CD14-positive monocyte (primary cell): ENCODE data around the gene ETS1. TPM values are rescaled to one million over a fixed set of nuclear protein-coding genes. Genes with fewer than 3 reads are reported as not detected.

ENCODE experiments used
- DNase-seq, 3 donors: peaks; one replicate each; pipeline ENCODE4 v3.0.0-alpha.2; 2011 to 2022
- H2AFZ ChIP-seq: 2 replicates; pipeline ENCODE4 v1.6.0; 2012; ENCODE audit warnings: mild to moderate bottlenecking, low read depth, low read length, inconsistent platforms; ENCODE audit not compliant: insufficient read depth, poor library complexity, severe bottlenecking
- H3K27ac ChIP-seq, 2 donors: 1 replicate in 1 of 2; 2 replicates in 1 of 2; pipeline ENCODE4 v1.5.1; 2012 to 2013; ENCODE audit warnings: low read length in 2 of 2, control low read depth in 1 of 2, inconsistent platforms in 1 of 2, low read depth in 1 of 2, mild to moderate bottlenecking in 1 of 2
- H3K27me3 ChIP-seq, 2 donors: one replicate each; pipeline versions ENCODE4 v1.6.0 to v1.6.1; 2011 to 2013; ENCODE audit warnings: low read length in 2 of 2; ENCODE audit not compliant: control insufficient read depth in 2 of 2, insufficient read depth in 2 of 2
- H3K36me3 ChIP-seq, 2 donors: replicated peaks in 1 of 2; 1 replicate in 1 of 2; 2 replicates in 1 of 2; pipeline versions ENCODE4 v1.5.1 to v1.6.1; 2012 to 2013; ENCODE audit warnings: low read length in 2 of 2, control low read depth in 1 of 2, inconsistent platforms in 1 of 2, mild to moderate bottlenecking in 1 of 2; ENCODE audit not compliant: insufficient read depth in 2 of 2, control insufficient read depth in 1 of 2
- H3K4me1 ChIP-seq, 2 donors: 1 replicate in 1 of 2; 2 replicates in 1 of 2; pipeline versions ENCODE4 v1.5.1 to v1.6.1; 2012 to 2013; ENCODE audit warnings: low read length in 2 of 2, control low read depth in 1 of 2, inconsistent platforms in 1 of 2, mild to moderate bottlenecking in 1 of 2, moderate library complexity in 1 of 2; ENCODE audit not compliant: insufficient read depth in 2 of 2, control insufficient read depth in 1 of 2
- H3K4me2 ChIP-seq: replicated peaks from 2 replicates; pipeline ENCODE3; 2012; ENCODE audit warnings: low read length, moderate library complexity, mild to moderate bottlenecking; ENCODE audit not compliant: poor library complexity, severe bottlenecking; ENCODE audit errors: extremely low read depth
- H3K4me3 ChIP-seq, 3 experiments: fragments of 200-600 bp in 1 of 3; sonication (generic) in 1 of 3; replicated peaks in 1 of 3; 1 replicate in 2 of 3; 2 replicates in 1 of 3; pipeline ENCODE4 v1.5.1; 2011 to 2013; ENCODE audit warnings: low read length in 3 of 3, mild to moderate bottlenecking in 3 of 3, control low read depth in 2 of 3, low read depth in 2 of 3, inconsistent platforms in 1 of 3, moderate library complexity in 1 of 3
- H3K79me2 ChIP-seq: 2 replicates; pipeline ENCODE4 v1.6.0; 2012; ENCODE audit warnings: mild to moderate bottlenecking, control low read depth, inconsistent platforms, low read length, moderate library complexity; ENCODE audit not compliant: insufficient read depth
- H3K9ac ChIP-seq: 2 replicates; pipeline ENCODE4 v1.6.0; 2017; ENCODE audit warnings: low read length, mild to moderate bottlenecking; ENCODE audit not compliant: insufficient read depth, poor library complexity, severe bottlenecking
- H3K9me3 ChIP-seq, 2 donors: replicated peaks in 1 of 2; 1 replicate in 1 of 2; 2 replicates in 1 of 2; pipeline versions ENCODE4 v1.5.1 to v1.6.1; 2012 to 2013; ENCODE audit warnings: low read length in 2 of 2, control low read depth in 1 of 2; ENCODE audit not compliant: control insufficient read depth in 1 of 2, insufficient read depth in 1 of 2
- H4K20me1 ChIP-seq: 2 replicates; pipeline ENCODE4 v1.6.0; 2012; ENCODE audit warnings: mild to moderate bottlenecking, low read length, control low read depth, moderate library complexity; ENCODE audit not compliant: insufficient read depth
- H3K27ac Mint-ChIP-seq, 7 donors: one replicate each; pipeline ENCODE4 v1.8.0; 2020; ENCODE audit warnings: mild to moderate bottlenecking in 7 of 7, mixed read lengths in 7 of 7, moderate library complexity in 6 of 7, inconsistent platforms in 2 of 7
- H3K27me3 Mint-ChIP-seq, 3 donors: one replicate each; pipeline ENCODE4 v1.8.0; 2021 to 2022; ENCODE audit warnings: low read depth in 3 of 3, mild to moderate bottlenecking in 3 of 3, mixed read lengths in 3 of 3, moderate library complexity in 3 of 3, inconsistent platforms in 1 of 3
- H3K36me3 Mint-ChIP-seq, 2 donors: one replicate each; pipeline ENCODE4 v1.8.0; 2020; ENCODE audit warnings: mixed read lengths in 2 of 2, inconsistent platforms in 1 of 2, mild to moderate bottlenecking in 1 of 2
- H3K4me1 Mint-ChIP-seq: one replicate; pipeline ENCODE4 v1.8.0; 2020; ENCODE audit warnings: mild to moderate bottlenecking, mixed read lengths
- H3K4me3 Mint-ChIP-seq, 2 donors: one replicate each; pipeline ENCODE4 v1.8.0; 2020; ENCODE audit warnings: mild to moderate bottlenecking in 2 of 2, mixed read lengths in 2 of 2, moderate library complexity in 1 of 2
- H3K9me3 Mint-ChIP-seq, 7 donors: one replicate each; pipeline ENCODE4 v1.8.0; 2020 to 2022; ENCODE audit warnings: mixed read lengths in 7 of 7, mild to moderate bottlenecking in 6 of 7, moderate library complexity in 6 of 7, inconsistent platforms in 2 of 7
- CTCF ChIP-seq: fragments of 200-600 bp; IDR thresholded peaks from one replicate; pipeline ENCODE4 v1.8.0; 2022; ENCODE audit warnings: antibody characterized with exemption, mild to moderate bottlenecking
- WGBS: methylation state at CpG from one replicate; pipeline ENCODE4 v1.1.5; 2013; ENCODE audit warnings: missing lambda C conversion rate; ENCODE audit not compliant: insufficient coverage; 5-methylcytosine and 5-hydroxymethylcytosine counted together
- intact Hi-C, 2 donors: fragments of 100-400 bp; cut with micrococcal nuclease; formaldehyde crosslinking; loops; one replicate each; pipeline versions ENCODE4 v1.15.0 to v1.15.1; 2023
- polyA plus RNA-seq, 3 donors: library from polyadenylated mRNA; depleted of rRNA in 1 of 3; unstranded in 2 of 3; stranded (reverse) in 1 of 3; fragments of 300-500 nt in 2 of 3; fragments of >200 nt in 1 of 3; fragmentation: Illumina TruSeq in 2 of 3; gene quantifications; 1 replicate in 2 of 3; 2 replicates in 1 of 3; pipeline ENCODE4 v1.2.3, GENCODE V29; 2012 to 2021

ETS1 gene
- polyA plus RNA-seq, 3 donors: 0.67 to 1.6 (median 1.6) TPM

GRCh38 chr11:128532016-128532571 lies 55.3 kb downstream of the ETS1 start:
- H3K27me3 ChIP-seq: peaks cover 0 to 2% of the 10 kb centered on the region in 2 donors
- Mint-ChIP-seq H3K27ac (no peak overlapping the region), H3K27me3 (peaks cover 2 to 11% (median 4%) of the 10 kb centered on the region in 3 donors), H3K4me3 (no peak overlapping the region), H3K4me1 (peaks cover 11% of the 10 kb centered on the region), H3K36me3 (no peaks in the 10 kb centered on the region), H3K9me3 (peaks cover 0 to 2% (median 0%) of the 10 kb centered on the region in 7 donors)
- H3K9me3 ChIP-seq: no peaks in the 10 kb centered on the region
- no peak overlapping the region for H3K4me2 ChIP-seq
- DNase-seq: no peak
- 100% methylated on average over 1 of the region's 5 CpGs for WGBS
- TF ChIP-seq CTCF: no peak
- no peaks in the 10 kb centered on the region for H4K20me1 ChIP-seq
- no peak overlapping the region for H3K4me3 ChIP-seq
- no peak overlapping the region for H2AFZ ChIP-seq
- intact Hi-C loops: no loop called here
- peaks cover 7 to 12% of the 10 kb centered on the region in 2 donors for H3K4me1 ChIP-seq
- H3K27ac ChIP-seq: no peak overlapping the region
- H3K9ac ChIP-seq: no peak overlapping the region
- H3K79me2 ChIP-seq: no peaks in the 10 kb centered on the region
- no peaks in the 10 kb centered on the region for H3K36me3 ChIP-seq

GRCh38 chr11:128531588-128531987 lies 55.8 kb downstream of the ETS1 start:
- Histone ChIP-seq H3K36me3 (no peaks in the 10 kb centered on the region), H3K4me1 (peaks cover 7 to 12% of the 10 kb centered on the region in 2 donors), H3K4me2 (no peak overlapping the region), H3K27me3 (no peaks in the 10 kb centered on the region), H3K4me3 (no peak overlapping the region), H3K79me2 (no peaks in the 10 kb centered on the region), H3K9me3 (no peaks in the 10 kb centered on the region), H3K27ac (no peak overlapping the region), H2AFZ (no peak overlapping the region), H4K20me1 (no peaks in the 10 kb centered on the region), H3K9ac (no peak overlapping the region)
- no peaks in the 10 kb centered on the region for H3K36me3 Mint-ChIP-seq
- DNase-seq: no peak
- intact Hi-C loops: no loop called here
- WGBS: 83% methylated on average over 1 of the region's 2 CpGs
- H3K4me1 Mint-ChIP-seq: peaks cover 11% of the 10 kb centered on the region
- H3K9me3 Mint-ChIP-seq: peaks cover 0 to 2% (median 0%) of the 10 kb centered on the region in 7 donors
- no peak overlapping the region for H3K27ac Mint-ChIP-seq
- no peak overlapping the region for H3K4me3 Mint-ChIP-seq
- TF ChIP-seq CTCF: no peak
- H3K27me3 Mint-ChIP-seq: peaks cover 2 to 11% (median 4%) of the 10 kb centered on the region in 3 donors
